ENCODE results near the gene SH2D1B. TPM values are rescaled to one million over a fixed set of nuclear protein-coding genes. Genes with fewer than 3 reads are reported as not detected.

Gene SH2D1B
- total RNA-seq, 2 donors from 2014 or later: not detected

GRCh38 chr1:162385702-162386101, 26.2 kb downstream of the SH2D1B start:
- no peaks in the 10 kb centered on the region for H3K36me3 ChIP-seq (replicated peaks in 1 of 2; ENCODE audit: insufficient read depth in 1 of 2, low read depth in 2 of 2)
- TF ChIP-seq POLR2A (IDR thresholded peaks at IDR 0.05) (no peak), CTCF (IDR thresholded peaks at IDR 0.05) (no peak)
- no peak for ATAC-seq
- no peak for DNase-seq
- H3K4me3 ChIP-seq: no peak overlapping the region
- no peak overlapping the region for H3K27ac ChIP-seq
- intact Hi-C loops (cut with DNase I): loop anchor here (5.0 kb wide), 1 partner anchor 328 kb away; no protein-coding TSS in a partner anchor
- no peaks in the 10 kb centered on the region for H3K4me1 ChIP-seq
- H3K9me3 ChIP-seq: no peaks in the 10 kb centered on the region
- 72 to 100% methylated on average over 2 to 3 of the region's 3 CpGs for WGBS, 2 donors
- no peaks in the 10 kb centered on the region for H3K27me3 ChIP-seq

DNA sequence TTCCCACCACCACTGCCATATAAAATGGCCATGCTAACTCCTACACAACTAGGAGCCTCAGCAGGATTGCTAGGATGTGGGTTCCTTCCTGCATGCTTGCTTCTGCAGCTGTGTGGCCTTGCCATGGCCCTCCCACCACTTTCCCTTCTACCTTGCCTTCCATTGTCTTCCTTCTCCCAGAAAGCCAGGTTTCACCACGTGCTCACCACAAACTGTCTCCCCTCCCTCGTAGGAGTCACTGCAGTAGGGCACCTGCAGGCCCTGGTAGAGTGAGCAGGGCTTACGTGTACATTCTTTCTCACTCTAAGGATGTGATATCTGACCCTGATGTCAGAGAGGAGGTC, 26.7 kb downstream of the SH2D1B start:
- intact Hi-C loops (cut with DNase I): loop anchor here (5.0 kb wide), 1 partner anchor 328 kb away; no protein-coding TSS in a partner anchor

GRCh38 chr1:162384601-162385279, 27.2 kb downstream of the SH2D1B start:
- no peaks in the 10 kb centered on the region for H3K9me3 ChIP-seq
- no peaks in the 10 kb centered on the region for H3K4me1 ChIP-seq
- H3K4me3 ChIP-seq: no peak overlapping the region
- WGBS, 2 donors: 90 to 95% methylated on average over 9 to 10 of the region's 10 CpGs
- intact Hi-C loops (cut with DNase I): loop anchor here (5.0 kb wide), 1 partner anchor 327 kb away; no protein-coding TSS in a partner anchor
- DNase-seq (no peak), ATAC-seq (no peak)
- TF ChIP-seq POLR2A (IDR thresholded peaks at IDR 0.05): no peak
- no peak for TF ChIP-seq CTCF (IDR thresholded peaks at IDR 0.05)
- no peaks in the 10 kb centered on the region for H3K36me3 ChIP-seq (replicated peaks in 1 of 2; ENCODE audit: insufficient read depth in 1 of 2, low read depth in 2 of 2)
- H3K27me3 ChIP-seq: no peaks in the 10 kb centered on the region
- no peak overlapping the region for H3K27ac ChIP-seq

More for the DNA sequence above, 26.7 kb downstream of the SH2D1B start:
- Histone ChIP-seq H3K4me3 (no peak overlapping the region), H3K9me3 (no peaks in the 10 kb centered on the region), H3K4me1 (no peaks in the 10 kb centered on the region), H3K27ac (no peak overlapping the region), H3K27me3 (no peaks in the 10 kb centered on the region), H3K36me3 (replicated peaks in 1 of 2; ENCODE audit: insufficient read depth in 1 of 2, low read depth in 2 of 2) (no peaks in the 10 kb centered on the region)
- WGBS, 2 donors: 84 to 87% methylated on average over 3 of the region's 3 CpGs
- ATAC-seq (no peak), DNase-seq (no peak)
- TF ChIP-seq POLR2A (IDR thresholded peaks at IDR 0.05) (no peak), CTCF (IDR thresholded peaks at IDR 0.05) (no peak)

DNA sequence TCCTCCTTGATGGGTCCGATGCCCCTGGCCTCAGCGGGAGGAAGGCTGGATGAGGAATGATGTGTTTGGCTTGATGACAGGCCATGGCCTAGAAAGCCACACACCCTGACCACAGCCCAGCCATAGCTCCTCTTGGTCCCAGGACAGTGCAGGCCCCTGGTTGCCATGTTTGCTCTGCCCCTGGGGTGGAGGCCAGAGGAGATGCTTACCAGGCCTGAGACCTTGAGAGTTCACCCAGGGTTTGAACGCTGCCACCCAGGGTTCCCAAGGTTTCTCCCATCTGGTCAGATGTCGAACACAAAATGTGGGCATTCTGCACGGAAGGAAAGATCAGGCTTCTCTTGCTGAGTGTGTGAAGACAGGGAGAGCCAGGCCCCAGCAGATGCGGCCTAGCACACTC, 27.8 kb downstream of the SH2D1B start:
- Histone ChIP-seq H3K4me3 (no peak overlapping the region), H3K27me3 (no peaks in the 10 kb centered on the region), H3K4me1 (no peaks in the 10 kb centered on the region), H3K36me3 (replicated peaks in 1 of 2; ENCODE audit: insufficient read depth in 1 of 2, low read depth in 2 of 2) (no peaks in the 10 kb centered on the region), H3K27ac (no peak overlapping the region), H3K9me3 (no peaks in the 10 kb centered on the region)
- WGBS, 2 donors: 86 to 94% methylated on average over 6 of the region's 6 CpGs
- intact Hi-C loops (cut with DNase I): no loop called here
- no peak for TF ChIP-seq POLR2A (IDR thresholded peaks at IDR 0.05)
- TF ChIP-seq CTCF (IDR thresholded peaks at IDR 0.05): no peak
- DNase-seq: no peak
- no peak for ATAC-seq

- ATAC-seq (no peak), DNase-seq (no peak)
- no peak overlapping the region for H3K27ac ChIP-seq
- no peaks in the 10 kb centered on the region for H3K9me3 ChIP-seq
- TF ChIP-seq CTCF (IDR thresholded peaks at IDR 0.05) (no peak), POLR2A (IDR thresholded peaks at IDR 0.05) (no peak)
- H3K4me1 ChIP-seq: no peaks in the 10 kb centered on the region
- 91 to 94% methylated on average over 7 to 8 of the region's 8 CpGs for WGBS, 2 donors
- no peaks in the 10 kb centered on the region for H3K27me3 ChIP-seq
- H3K4me3 ChIP-seq: no peak overlapping the region
- H3K36me3 ChIP-seq (replicated peaks in 1 of 2; ENCODE audit: insufficient read depth in 1 of 2, low read depth in 2 of 2): no peaks in the 10 kb centered on the region
- intact Hi-C loops (cut with DNase I): no loop called here
Measured at GRCh38 chr1:162383516-162383915, 28.4 kb downstream of the SH2D1B start.

Data from body of pancreas (tissue), 4 donors.